GM21528 (cell line): ENCODE results near the gene MPPED2.
"Not testable (repeated sequence)": the region's sequence is repeated elsewhere in the genome, so short reads cannot be mapped to it uniquely, and the experiment has no call there.

Experiments used
- ATAC-seq: cut with Tn5 transposase; IDR thresholded peaks from one replicate; pipeline ENCODE4 v1.9.1; 2021; ENCODE audit warnings: mild to moderate bottlenecking, moderate library complexity; ENCODE audit not compliant: unreplicated experiment, low FRiP score

MPPED2 gene

GRCh38 chr11:30579415-30580175 is 6.6 kb downstream of the MPPED2 start:
- ATAC-seq: no peak

GRCh38 chr11:30578406-30578805 is 7.7 kb downstream of the MPPED2 start:
- ATAC-seq: no peak

GRCh38 chr11:30573951-30574350 is 12.2 kb downstream of the MPPED2 start:
- ATAC-seq: no peak

- ATAC-seq: no peak
Observed at GRCh38 chr11:30568931-30569330, 17.2 kb downstream of the MPPED2 start.

GRCh38 chr11:30567644-30568043 is 18.5 kb downstream of the MPPED2 start:
- ATAC-seq: no peak

- ATAC-seq: no peak
Observed at GRCh38 chr11:30567120-30567519, 19.0 kb downstream of the MPPED2 start.

- no peak for ATAC-seq
Observed at GRCh38 chr11:30566482-30566881, 19.7 kb downstream of the MPPED2 start.

- ATAC-seq: no peak
Observed at GRCh38 chr11:30565027-30565426, 21.1 kb downstream of the MPPED2 start.

GRCh38 chr11:30561691-30562415 is 24.3 kb downstream of the MPPED2 start:
- no peak for ATAC-seq

- ATAC-seq: no peak
Observed at GRCh38 chr11:30560206-30561106, 25.7 kb downstream of the MPPED2 start.

- ATAC-seq: no peak
Observed at GRCh38 chr11:30559004-30559403, 27.1 kb downstream of the MPPED2 start.

- ATAC-seq: not testable (repeated sequence)
Observed at GRCh38 chr11:30554587-30554986, 31.6 kb downstream of the MPPED2 start.

- no peak for ATAC-seq
Observed at GRCh38 chr11:30553521-30554110, 32.5 kb downstream of the MPPED2 start.

GRCh38 chr11:30552839-30553238 is 33.3 kb downstream of the MPPED2 start:
- ATAC-seq: no peak

- no peak for ATAC-seq
Observed at GRCh38 chr11:30550022-30550542, 36.1 kb downstream of the MPPED2 start.

- no peak for ATAC-seq
Observed at GRCh38 chr11:30549565-30549964, 36.6 kb downstream of the MPPED2 start.

GRCh38 chr11:30546334-30546733 is 39.8 kb downstream of the MPPED2 start:
- ATAC-seq: no peak

GRCh38 chr11:30545507-30545906 is 40.6 kb downstream of the MPPED2 start:
- no peak for ATAC-seq

GRCh38 chr11:30543066-30543465 is 43.1 kb downstream of the MPPED2 start:
- ATAC-seq: no peak

GRCh38 chr11:30540781-30541180 is 45.4 kb downstream of the MPPED2 start:
- no peak for ATAC-seq
